ENCODE data around the gene SNORC. TPM values are rescaled to one million over a fixed set of nuclear protein-coding genes. Genes with fewer than 3 reads are reported as not detected.
"Not testable (repeated sequence)": the region's sequence is repeated elsewhere in the genome, so short reads cannot be mapped to it uniquely, and the experiment has no call there.

Gene SNORC
- total RNA-seq, 1 donor, result 0.54 TPM

DNA sequence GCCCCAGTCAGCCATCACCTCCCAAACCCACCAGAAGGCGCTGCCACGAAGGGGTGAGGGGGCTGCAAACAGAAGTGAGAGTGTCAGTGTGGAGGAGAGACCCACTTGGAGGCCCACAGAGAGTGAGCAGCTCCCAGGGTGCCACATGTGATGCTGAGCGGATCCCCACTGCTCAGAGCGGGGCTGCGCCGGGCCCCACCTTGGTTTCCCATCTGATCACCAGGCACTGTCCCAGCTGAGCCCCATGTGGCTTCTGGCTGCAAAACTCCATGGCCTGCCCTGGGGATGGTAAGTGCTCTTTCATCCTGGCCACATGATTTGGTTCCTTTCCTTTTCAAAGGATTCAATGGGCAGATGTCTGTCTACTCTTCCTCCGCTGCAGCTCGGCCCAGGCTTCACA is 23.8 kb downstream of the SNORC start:
- no peak for DNase-seq (ENCODE audit: low read depth in 2 of 3, low spot score in 2 of 3)

DNA sequence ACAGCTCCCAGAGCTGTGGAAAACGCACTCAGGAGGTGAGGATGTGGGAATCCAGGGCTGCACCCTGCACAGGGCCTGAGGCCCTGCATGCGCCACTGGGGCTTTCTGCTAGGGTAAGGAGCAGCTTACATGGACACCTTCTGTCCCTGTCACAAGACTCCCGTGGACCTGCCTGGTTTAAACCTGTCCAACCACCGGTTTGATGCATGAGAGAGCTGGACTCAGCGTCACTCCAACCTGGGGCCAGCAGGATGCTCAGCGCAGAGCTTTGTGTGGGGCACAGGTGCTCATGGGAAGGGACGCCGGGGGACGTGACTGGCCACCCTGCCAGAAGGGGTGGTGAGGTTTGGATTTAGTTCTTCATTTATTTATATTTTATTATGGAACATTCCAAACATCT is 24.2 kb downstream of the SNORC start:
- DNase-seq (ENCODE audit: low read depth in 2 of 3, low spot score in 2 of 3), result no peak

DNA sequence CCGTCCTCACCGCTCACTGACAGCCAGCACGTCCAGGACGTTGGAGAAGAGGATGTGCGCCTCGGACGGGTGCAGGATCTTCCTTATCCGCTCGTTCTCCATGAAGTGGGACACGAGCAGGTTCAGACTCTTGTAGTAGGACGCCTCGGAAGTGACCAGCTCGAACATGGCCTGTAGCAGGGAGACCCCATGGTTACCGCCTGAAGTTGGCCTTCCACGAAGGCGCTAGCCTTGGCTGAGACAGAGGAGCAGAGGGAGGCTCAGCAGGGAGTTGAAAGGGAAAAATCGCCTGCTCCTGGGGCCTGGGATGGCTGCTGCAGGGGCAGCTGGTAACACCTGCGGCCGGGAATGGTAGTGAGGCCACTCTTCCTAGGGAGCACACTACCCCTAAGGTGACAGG is 24.7 kb downstream of the SNORC start:
- DNase-seq (ENCODE audit: low read depth in 2 of 3, low spot score in 2 of 3), result no peak

DNA sequence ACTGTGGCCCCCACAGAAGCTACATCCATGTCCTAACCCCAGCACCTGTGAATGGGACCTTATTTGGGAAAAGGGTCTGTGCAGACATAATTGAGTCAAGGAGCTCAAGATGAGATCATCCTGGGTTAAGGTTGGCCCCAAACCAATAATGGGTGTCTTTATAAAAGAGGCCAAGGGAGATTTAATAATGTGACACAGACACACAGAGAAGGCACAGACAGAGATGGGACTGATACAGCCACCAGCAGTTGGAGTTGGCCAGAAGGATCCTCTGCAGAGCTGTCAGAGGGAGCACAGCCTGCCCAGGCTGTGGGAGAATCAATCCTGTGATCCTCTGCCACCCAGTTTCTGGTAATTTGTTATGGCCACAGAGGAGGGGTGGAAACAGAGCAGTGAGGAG is 26.0 kb downstream of the SNORC start:
- no peak for DNase-seq (ENCODE audit: low read depth in 2 of 3, low spot score in 2 of 3)

DNA sequence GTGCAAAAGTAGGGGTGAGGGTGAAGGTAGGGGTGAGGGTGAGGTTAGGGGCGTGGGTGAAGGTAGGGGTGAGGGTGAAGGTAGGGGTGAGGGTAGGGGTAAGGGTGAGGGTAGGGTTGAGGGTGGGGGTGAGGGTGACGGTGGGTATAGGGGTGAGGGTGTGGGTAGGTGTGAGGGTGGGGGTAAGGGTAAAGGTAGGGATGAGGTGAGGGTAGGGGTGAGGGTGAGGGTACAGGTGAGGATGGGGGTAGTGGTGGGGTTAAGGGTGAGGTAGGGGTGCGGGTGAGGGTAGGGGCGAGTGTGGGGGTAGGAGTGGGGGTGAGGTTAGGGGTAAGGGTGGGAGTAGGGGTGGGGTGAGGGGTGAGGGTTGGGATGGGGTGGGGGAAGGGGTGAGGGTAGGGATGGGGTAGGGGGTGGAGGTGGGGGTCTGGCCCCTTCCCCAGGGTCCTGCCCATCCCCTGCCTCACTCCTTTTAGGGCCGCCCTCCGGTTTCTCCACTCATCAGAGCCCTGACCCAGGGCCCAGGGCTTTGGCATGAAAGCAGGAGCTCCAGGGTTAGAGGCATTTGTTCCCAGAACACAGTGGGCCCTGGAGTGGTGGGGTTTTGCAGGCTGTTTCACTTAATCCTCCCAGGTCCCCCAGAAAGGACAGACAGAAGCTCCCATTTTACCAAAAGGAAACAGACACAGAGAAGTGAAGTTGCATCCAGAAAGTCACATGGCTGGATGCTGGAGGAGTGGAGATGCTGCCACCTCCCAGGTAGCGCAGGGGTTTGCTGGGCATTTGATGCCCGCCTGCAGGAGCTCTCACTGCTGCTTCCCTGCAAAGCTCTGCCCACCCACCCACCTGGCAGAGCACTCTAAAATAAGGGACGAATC is 26.9 kb downstream of the SNORC start:
- DNase-seq (ENCODE audit: low read depth in 2 of 3, low spot score in 2 of 3), result no peak

DNA sequence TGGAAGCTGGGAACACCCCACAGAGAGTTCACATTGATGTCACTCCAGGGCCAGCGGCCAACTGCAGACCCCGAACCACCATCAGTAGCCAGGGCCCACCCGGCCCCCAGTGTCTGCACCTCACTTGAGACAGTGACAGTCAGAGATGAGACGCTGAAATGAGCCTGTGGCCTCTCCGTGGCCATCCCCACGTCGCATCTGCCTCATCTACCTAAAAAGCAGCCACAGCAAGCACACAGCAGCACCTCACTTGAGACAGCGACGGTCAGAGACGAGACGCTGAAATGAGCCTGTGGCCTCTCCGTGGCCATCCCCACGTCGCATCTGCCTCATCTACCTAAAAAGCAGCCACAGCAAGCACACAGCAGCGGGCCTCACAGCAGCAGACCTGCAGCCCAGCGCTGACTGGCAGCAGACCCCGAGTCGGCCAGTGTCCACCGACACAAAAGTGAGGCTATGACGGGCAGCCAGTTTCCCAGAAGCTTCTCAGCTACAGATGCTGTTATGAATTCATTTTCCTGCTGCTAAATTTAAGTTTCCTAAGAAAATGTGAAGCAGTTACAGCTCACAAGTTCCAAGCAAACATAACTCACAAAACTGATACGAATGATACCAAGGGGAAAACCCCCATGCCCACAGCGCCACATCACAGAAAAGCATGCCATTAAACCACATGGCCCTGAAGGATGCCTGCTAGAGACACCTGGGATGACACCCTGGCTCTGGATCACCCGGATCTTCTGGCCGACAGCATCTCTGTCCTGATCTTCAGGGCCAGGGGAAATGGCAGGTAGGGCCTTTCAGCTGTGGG is 27.7 kb downstream of the SNORC start:
- no peak for DNase-seq (ENCODE audit: low read depth in 2 of 3, low spot score in 2 of 3)

DNA sequence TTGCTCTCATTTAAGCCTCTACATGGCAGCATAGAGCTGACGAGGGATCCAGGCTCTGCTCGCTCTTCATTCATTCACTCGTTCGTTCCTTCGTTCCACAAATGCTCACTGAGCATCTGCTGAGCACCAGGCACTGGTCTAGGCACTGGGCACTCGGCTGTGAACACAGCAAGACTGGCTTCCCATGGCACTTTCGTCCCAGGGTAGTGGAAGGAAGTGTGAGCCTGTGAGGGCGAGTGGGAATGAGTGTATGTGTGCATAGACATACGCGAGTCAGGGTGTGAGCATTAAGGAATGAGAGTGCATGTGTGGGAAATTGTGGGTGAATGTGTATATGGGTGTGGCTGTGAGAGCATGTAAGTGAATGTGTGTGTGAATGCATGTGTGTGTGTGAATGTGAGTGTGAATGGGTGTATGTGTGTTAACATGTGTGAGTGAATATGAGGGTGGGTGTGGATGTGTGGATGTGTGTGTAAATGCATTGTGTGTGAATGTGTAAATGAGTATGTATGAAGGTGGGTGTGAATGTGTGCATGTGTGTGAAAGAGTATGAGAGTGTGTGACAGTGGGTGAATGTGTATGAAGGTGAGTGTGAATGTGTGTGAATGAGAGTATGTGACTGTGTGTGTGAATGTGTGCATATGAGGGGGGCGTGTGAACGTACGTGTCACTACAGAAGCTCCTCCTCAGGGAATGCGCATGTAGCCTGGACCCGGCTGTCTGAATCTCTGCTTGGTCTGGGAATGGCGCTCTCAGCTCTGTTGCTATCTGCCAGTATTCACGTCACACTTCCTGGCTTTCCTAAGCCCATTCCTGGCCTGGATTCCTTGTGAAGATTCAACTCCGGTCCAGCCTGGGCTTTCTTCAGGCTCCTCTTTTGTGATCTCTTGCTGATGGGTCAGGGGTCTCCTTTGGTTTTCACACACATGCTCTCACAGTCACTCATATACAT is 28.8 kb downstream of the SNORC start:
- no peak for DNase-seq (ENCODE audit: low read depth in 2 of 3, low spot score in 2 of 3)

DNA sequence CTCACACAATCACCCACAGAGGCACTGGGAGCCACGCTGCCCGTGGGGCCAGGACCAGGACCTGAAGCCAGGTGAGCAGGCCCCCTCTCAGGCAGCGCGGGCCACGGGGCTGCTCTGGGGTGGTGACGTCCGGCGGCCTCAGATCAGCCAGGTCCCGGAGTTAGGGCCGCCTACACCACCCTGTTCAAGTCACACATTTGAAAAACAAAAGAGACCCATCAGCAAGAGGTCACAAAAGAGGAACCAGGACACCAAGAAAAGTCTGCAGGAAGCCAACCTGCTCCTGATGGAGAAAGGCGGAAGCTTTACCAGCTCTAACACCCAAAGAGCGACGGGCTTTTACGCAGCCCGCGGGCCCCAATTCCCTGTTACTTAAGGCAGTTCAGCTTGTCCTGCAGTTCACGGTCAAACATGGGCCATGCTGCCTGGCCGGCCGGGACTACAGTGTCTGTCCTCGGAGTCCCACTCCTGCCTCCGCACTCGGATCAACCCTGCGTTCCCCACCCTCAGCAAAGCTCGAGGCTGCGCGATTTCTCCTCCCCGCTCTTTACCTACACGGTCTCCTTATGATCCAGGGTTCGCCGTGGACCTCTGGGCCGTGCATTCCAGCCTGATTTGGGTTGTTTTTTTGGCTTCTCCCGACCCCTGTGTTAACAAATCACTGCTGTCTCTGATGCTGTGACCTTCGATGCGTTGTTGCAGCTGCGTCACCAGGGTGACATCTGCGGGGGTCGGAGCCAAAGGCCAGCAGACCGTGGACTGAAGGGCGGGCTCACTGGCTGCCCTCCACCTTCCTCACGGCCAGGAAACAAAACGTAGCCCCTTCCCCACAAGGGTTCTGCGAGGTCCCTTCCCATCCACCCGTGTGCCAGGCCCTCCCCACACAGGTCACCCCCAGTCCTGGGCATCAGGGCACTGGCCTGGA is 31.0 kb downstream of the SNORC start:
- peak in 1 of 3 donors; percentile 27 for DNase-seq (ENCODE audit: low read depth in 2 of 3, low spot score in 2 of 3)

DNA sequence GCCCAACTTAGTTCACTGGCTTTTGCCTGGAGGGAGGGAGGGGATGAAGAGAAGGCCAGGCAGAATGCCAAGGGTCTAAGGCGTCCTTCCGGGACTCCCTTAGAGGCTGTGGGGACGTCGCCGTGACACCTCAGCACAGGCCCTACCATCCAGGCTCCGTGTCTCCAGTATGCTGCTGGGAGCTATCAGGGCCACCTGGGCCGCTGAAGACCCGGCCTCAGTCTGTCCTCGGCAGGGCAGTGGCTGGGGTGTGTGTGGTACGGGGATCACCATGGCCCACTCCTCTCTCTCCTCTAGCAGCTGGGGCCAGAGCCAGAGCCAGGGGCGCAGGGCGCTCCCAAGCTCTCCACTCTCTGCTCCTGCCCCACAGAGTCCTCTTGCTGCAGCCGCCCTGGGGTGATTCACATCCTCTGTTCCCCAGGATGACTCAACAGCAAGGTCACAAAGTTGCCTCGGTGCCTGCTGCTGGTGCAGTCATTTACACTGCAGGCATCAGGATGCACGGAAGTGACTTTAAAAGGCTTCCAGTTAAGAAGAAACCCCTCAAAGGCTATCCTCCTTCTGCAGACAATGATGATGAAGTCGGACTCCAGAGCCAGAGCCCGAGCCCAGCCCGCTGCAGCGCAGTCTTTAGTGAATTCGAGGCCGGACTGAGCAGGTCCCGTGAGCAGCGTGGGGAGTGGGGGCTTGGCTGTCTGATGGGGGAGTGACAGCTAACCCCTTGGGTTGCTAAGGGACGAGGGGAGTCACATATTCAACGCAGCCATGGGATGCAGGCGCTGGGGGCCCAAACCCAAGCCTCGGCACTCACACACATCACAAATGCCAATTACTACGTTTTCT is 31.9 kb downstream of the SNORC start:
- DNase-seq (ENCODE audit: low read depth in 2 of 3, low spot score in 2 of 3), result no peak

DNA sequence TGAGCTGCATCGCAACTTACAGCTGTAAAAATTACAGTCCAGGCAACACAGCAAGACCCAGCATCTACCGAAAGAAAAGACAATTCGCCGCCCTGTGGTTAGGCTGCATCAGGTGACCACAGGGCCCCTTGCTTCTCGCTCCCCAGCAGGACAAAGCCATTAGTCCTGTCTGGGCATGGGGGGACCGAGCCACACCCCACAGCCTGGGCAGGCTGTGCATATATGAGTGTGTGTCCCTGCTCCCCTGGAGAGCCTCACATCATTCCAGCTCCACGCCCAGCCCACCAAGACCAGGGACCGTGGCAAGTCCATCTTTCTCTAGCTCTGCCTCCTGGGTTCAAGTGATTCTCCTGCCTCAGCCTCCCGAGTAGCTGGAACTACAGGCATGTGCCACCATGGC is 33.9 kb downstream of the SNORC start:
- DNase-seq (ENCODE audit: low read depth in 2 of 3, low spot score in 2 of 3), result no peak

DNA sequence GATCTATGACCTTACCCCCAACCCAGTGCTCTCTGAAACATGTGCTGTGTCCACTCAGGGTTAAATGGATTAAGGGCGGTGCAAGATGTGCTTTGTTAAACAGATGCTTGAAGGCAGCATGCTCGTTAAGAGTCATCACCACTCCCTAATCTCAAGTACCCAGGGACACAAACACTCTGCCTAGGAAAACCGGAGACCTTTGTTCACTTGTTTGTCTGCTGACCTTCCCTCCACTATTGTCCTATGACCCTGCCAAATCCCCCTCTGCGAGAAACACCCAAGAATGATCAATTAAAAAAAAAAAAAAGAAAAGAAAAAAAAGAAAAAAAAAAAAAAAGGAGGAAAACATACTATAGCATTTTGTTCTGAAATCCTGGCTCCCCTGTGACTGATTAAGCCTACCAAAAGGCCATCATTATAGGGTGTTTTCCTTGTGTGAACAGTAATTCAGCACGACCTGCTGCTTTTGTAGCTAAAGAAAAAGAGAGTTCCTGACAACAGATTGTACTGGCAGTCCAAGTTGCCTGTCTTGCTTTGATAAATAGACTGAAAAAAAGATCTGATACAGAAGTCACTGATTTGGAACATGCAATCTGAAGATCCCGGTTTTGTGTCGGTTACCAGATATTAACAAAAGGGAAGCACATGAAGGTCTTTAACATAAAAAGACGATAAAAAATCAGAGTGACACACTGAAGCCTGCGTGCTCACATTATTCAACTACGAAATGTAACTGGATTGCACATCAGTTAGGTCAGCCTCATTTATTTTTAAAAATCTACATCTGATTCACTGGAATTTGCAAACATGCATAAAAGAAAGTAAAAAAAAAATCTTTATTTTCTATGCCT is 37.0 kb downstream of the SNORC start:
- not testable (repeated sequence) for DNase-seq (ENCODE audit: low read depth in 2 of 3, low spot score in 2 of 3)

DNA sequence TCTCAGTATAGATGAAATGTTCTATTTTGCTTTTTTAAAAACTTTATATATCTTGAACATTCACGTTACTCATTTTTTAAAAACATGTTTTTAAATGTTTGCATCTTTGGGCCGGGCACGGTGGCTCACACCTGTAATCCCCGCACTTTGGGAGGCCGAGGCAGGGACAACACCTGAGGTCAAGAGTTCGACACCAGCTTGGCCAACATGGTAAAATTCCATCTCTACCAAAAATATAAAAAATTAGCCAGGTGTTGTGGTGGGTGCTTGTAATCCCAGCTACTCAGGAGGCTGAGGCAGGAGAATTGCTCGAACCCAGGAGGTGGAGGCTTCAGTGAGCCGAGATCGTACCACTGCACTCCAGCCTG is 37.6 kb downstream of the SNORC start:
- not testable (repeated sequence) for DNase-seq (ENCODE audit: low read depth in 2 of 3, low spot score in 2 of 3)

DNA sequence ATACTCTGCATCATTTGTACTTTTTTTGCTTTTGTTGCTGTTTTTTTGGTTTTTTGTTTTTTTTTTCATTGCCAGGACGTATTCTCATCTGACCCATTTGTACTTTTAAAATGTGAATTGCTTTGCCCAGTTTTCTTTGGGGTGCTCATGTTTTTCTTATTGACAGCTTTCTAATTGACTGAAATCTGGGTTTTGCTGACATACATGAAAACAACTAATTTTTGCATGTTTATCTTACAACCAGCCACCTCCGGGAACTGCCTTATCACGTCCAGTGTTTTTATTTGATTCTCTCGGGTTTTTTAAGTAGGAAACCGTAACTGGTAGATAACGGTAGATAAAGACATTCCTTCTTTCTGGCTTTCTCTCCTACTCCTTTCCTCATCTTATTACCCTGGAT is 38.6 kb downstream of the SNORC start:
- no peak for DNase-seq (ENCODE audit: low read depth in 2 of 3, low spot score in 2 of 3)

DNA sequence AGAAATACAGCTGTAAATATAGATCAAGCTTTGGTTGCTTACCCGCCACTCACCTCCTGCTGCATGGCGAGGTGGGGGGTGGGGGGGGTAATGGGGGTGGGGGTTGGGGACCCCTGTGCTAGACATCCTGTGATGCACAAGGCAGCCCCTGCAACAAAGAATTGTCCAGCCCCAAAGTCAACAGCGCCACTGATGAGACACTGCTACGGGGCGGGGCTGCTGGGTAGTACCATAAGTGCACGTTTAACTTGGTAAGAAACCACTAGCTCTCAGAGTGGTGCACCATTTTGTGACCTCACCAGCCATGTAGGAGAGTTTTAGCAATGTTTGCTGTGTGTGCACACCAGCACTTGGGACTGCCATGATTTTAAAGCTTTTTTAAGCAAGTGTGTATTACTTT is 40.3 kb downstream of the SNORC start:
- no peak for DNase-seq (ENCODE audit: low read depth in 2 of 3, low spot score in 2 of 3)

DNA sequence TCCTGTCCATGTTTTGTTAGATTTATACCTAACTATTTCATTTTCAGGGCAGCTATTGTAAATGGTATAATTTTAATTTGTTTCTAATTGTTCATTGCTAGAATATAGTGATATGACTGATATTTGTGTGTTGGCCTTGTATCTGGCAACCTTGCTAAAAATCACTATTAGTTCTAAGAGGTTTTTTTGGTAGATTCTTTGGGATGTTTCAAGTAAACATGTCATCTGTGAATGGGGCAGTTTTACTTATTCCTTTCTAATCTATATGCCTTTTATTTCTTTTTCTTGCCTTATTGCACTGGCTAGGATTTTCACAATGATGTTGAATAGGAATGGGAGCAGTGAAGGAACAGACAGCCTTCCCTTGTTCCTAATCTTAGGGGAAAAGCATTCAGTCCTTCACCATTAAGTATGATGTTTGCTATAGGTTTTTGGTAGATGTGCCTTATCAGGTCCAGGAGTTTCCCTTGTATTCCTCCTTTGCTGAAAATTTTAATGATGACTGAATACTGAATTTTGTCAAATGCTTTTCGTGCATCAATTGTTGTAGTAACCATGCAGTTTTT is 41.7 kb downstream of the SNORC start:
- DNase-seq (ENCODE audit: low read depth in 2 of 3, low spot score in 2 of 3), result no peak

DNA sequence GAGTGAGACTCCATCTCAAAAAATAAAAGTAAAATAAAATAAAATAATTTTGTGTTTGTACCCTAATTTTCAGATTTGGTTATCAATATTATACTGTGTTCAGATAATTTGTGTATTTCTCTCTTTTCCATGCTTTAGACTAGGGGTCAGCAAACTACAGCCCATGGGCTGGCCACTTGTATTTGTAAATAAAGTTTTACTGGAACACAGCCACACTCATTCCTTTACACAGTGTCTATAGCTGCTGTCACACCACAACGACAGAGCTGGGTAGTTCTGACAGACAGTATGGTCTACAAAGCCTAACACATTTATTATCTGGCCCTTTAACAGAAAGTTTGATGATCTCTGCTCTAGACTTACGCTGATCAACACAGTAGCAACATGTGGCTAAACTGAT is 43.8 kb downstream of the SNORC start:
- no peak for DNase-seq (ENCODE audit: low read depth in 2 of 3, low spot score in 2 of 3)

DNA sequence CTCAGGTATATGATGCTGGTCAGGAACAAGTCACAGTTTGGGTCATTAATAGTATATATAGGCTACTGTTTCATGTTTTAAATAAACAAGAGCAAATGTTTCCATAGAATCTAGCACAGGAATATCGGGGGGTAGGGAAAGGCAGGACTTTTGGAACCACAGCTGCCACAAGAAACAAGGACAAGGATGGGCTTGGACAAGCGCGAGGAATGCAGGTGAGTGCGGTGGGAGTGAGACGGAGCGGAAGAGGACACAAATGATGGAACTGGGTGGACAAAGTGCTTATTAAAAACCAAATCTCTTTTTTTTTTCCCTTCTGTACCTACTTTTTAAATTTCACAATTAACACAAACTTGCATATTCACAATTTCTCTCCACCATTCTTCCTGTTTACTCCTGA is 49.1 kb downstream of the SNORC start:
- no peak for DNase-seq (ENCODE audit: low read depth in 2 of 3, low spot score in 2 of 3)

DNA sequence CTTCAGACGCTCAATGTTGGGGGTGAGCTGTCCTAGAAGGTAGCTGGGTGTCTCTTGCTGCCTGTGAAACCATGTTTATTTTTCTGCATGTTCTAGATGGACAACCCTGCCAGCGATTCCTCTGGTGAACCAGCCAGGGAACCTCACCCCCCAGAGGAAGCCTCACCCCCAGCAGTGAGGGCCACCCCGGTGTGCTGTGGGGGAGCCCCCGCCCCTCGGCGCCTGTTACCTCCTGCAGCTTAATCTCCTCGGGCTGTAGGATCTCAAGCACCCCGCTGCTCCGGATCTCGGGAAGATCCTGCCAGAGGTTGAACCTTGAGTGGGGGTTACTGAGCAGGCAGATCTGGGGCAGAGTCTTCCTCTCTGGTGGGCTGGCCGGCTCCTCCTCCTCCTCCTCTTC is 50.0 kb downstream of the SNORC start:
- DNase-seq (ENCODE audit: low read depth in 2 of 3, low spot score in 2 of 3), result no peak
